Activated T-helper 1 cell treated with Interleukin-2 at 50 U/mL for 16 hours (primary cell): ENCODE measurements around the gene ZNF394.

Experiments
- DNase-seq: peaks from one replicate; pipeline ENCODE4 v3.0.0-alpha.2; 2020; ENCODE audit warnings: low read depth

Gene ZNF394

DNA sequence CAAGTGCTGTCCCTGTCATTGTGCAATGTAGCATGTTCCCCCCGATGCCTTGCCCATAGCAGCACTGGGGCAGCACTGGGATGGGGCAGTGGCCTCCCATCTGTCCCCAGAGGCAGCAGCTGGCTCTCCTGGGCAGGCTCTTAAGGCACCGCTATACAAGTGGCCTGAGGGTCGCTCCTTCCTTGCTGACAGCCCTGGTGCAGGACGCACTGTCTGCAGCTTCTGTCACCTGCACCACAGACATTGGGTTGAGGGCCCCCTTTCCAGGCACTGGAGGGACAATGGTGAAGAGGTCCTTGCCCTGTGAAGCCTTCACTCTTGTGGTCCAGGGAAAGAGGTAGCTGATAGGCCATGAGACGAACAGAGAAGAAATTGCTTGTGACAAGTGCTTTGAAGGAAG lies 50.8 kb downstream of the ZNF394 start:
- no peak for DNase-seq

DNA sequence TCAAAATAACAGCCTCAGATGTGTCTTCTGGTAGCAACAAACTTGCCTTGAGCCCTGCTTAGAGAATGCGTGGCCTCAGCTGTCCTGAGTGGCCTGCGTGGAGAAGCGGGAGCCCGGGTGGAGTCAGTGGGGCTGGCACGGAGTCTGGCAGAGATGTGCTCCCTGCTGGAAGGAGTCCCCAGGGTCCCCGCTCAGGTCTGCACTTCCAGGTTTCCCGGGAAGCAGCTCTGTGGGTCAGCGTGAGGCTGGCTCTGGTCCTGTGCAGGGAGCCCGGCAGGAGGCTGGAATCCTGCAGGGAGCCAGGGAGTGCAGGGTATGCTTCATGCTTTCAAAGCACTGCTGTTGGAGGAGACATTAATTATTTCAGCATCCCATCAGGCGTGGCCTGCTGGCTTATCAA lies 51.2 kb downstream of the ZNF394 start:
- DNase-seq = no peak

DNA sequence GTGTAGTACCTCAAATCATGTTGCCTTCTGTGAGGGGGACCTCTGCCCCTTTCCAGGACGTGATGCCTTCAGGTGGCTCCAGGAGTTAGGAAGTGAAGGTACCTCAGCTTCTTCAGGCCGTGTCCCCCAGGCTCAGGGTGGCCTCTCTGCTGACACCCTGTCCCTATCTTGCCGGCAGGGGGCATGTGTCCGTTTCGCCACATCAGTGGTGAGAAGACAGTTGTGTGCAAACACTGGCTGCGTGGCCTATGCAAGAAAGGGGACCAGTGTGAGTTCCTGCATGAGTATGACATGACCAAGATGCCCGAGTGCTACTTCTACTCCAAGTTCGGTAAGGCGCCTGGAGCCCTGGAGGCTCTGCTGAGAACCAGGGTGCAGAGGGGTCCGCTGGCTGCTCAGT lies 52.1 kb downstream of the ZNF394 start:
- no peak for DNase-seq

DNA sequence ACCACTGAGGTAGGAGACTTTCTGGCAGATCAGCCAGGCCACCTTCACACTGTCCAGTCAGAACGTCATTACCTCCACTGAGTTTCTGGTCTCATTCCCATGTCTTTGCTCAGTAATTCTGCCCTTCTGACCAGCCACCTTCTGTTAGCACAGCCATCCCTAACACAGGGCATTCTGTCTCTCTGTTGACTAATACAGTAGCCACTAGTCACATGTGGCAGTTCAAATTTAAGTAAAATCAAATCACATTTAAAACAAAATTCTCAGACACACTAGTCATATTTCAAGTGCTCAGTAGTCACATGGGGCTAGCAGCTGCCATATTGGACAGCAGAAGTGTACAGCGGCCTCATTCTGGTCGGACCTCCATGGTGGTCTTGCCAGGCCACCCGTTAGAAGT lies 54.0 kb downstream of the ZNF394 start:
- DNase-seq = no peak
